ENCODE results near the gene STIMATE.
A peak's percentile ranks its signal among the peaks of the same experiment; 100 is the strongest.

The STIMATE gene

GRCh38 chr3:52839268-52839575, 58.1 kb downstream of the STIMATE start:
- DNase-seq: no peak

DNA sequence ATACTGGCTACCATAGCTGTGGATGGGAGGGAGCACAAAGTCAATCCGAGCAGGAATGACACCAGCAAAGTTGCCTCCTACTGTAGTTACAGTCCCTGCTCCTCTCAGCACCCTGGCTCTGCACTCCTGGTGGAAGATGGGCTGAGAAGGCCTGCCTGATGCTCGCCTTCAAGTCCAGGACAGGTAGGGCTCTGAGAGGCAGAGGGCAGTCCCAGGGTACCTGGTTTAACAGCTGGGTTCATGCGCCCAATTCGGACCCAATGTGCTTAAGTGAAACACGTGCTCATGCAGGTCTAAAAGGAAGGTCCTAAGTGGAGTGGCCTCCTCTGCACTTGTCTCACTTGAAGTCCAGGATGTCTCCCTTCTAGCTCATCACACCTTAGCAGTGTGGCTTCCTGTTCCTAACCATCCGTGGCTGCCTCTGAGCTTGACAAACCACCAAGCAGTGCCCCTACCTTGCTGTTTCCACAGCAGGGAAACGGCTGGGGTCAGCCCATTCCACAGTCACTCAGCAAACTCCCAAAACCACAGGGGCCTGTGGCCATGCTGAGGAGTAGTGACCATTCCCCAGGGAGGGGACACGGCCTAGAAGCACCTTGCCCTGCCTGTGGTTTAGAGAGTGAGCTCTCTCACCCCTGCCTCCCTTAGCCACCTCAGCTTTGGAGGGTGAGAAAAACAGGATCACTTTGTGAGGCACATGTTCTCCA, 58.6 kb downstream of the STIMATE start:
- DNase-seq: no peak

DNA sequence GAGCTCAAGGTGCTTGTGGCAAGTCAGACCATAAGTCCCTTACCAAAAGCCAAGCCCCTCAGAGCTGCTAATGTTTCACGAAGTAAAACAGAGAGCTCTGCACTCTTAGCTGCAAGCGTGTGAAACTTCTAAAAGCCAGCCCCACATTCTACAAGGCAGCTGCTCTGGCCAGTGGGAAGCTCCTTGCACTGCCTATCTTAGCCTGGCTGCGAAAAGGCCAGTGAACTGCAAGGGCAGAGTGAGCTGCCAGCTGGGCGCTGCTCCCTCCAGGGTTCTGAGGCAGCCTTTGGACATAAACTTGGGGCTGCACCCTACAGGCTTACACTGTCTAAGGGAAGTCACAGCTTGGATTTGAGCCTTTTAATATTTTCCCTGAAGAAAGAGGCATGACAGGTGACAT, 60.4 kb downstream of the STIMATE start:
- DNase-seq: no peak

DNA sequence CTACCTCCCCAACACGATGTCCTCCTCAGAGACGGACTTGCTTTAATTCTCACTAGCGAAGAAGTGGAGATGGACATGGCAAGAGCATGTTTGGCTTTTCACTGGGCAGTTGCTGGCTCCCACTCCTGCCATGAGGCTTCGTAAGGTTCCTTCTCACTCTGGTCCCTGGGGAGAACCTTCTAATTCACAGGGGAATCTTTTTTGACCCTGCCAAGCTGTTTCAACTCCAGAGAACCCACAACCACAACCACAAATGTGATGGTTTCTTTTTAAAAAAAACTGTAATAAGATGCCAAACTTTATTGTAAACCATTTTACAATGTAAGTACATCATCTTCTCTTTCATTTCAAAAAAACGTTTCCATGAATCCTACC, 60.9 kb downstream of the STIMATE start:
- DNase-seq: no peak

GRCh38 chr3:52835766-52836470, 61.4 kb downstream of the STIMATE start:
- DNase-seq: no peak

DNA sequence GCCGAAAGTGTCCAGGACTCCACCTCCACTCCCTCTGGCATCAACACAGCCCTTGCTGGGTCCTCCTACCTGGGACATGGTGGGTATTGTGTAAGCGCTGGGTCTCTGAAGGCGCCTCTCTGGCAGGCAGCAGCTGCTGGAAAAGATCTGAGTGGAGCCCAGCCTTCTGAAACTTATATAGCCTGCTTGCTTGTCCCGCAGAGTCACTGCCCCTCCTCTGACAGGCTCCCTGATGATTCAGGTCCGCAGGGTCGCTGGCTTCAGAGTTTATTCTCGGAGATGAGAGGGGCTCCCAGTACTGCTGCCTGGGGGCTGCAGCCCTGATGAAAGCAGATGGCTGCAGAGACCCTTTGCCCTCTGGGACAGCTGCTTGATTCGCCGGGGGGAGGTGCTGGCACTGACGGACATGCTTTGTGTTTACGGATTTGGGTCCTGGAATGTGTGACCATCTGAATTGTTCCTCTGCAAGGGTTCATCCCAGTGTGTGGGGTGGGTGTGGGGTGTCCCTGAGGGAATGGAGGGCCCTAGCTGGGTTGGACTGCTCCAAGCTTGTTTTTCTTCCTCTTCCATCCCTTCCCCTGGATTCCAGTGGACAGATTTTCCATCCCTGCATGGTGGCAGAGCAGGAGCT, 62.4 kb downstream of the STIMATE start, which contains the start of gene MUSTN1:
Gene MUSTN1 (minus strand): TSS at position 149 of the 631 bp plus-strand sequence. CDS start 71 bp downstream, at position 78.
- peak; percentile 12 for DNase-seq

GRCh38 chr3:52833202-52833601, 64.1 kb downstream of the STIMATE start:
- no peak for DNase-seq

DNA sequence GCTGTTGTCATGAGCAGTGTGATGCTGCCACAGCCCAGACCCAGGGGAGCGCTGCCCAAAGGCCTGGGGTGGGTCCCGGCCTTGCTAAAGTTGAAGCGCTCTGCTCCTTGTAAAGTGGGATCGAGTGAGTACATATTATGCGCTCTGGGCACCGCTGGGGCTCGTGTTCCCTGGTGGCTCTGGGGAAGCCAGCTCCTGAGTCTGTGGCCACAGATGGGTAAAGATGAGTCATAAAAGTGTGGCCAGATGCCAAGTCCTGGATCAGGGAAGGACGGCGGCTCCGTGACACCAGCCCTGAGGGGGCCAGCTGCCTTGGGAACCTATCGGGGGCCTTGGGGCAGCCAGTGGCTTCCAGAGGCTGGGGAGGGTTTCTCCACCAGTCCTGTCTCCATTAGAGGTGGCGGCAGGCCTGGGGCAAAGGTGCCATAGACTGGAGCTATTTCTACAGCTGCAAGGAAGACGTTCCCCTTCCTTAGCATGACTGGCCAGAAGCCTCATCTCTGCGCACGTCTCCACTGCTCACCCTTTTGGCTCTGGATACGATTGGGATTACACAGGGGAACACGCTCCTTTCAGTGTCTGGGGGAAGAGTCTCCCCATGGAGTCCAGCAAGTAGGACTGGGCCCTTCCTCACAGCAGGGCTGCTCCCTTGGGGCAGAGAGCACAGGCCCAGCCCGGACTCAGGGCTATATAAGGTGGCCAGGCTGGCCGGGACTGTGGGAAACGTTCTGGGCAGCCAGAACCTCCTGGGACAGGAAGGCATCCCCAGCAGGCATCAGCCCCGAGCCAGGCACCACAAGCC, 65.6 kb downstream of the STIMATE start:
- peak; percentile 79 for DNase-seq

- no peak for DNase-seq
Observed at GRCh38 chr3:52830535-52831258, 66.7 kb downstream of the STIMATE start, which contains the start of gene ITIH4. TSS of gene ITIH4 (minus strand) at chr3:52830672. CDS start at chr3:52830642, 30 bp downstream.

DNA sequence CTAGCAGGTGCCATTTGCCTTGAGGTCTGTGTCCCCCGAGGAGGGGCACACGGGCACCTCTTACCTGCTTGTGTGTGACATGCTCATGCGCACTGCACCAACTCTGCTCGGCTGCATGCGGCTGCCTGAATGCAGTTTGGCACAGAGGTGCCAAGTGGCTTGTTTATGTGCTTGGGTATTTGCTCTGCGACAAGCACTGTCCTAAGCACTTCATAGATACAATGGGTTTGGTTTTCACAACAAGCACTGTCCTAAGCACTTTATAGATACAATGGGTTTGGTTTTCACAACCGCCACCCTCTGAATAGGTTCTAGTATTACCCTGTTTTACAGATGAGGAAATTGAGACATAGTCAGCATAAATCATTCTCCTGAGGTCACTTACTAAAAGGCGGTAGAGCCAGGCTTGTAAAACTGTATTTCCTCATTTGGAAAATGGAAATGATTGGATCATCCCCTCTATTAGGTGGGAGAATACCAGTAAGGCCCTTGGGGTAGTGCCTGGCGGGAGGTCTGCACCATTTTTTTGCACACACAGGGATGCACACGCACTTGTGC, 67.4 kb downstream of the STIMATE start:
- DNase-seq: no peak

- no peak for DNase-seq
Observed at GRCh38 chr3:52829482-52829881, 67.9 kb downstream of the STIMATE start.

DNA sequence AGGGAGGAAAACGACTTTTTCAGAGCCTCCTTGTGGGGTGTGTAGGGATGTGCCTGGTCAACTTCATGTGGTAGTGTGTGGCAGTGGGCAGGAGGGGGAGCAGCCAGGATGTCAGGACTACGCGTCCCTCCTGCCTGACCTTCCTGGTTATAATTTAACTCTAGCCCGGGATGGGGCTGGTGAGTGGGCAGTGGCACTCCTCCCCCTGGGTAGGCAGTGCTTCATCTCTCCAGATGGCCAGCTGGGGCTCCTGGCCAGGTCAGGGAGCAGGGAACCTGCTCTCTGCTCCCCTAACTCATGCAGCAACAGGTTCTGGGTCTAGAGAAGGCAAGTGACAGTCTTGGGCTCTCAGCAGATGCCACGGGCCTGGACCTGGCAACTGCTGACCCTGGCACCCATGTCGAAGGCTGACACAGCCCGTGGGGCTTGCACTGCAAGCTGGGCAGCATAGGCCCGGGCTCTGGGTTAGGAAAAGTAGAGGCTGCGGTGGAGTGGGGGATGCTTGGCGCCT, 69.4 kb downstream of the STIMATE start:
- no peak for DNase-seq

DNA sequence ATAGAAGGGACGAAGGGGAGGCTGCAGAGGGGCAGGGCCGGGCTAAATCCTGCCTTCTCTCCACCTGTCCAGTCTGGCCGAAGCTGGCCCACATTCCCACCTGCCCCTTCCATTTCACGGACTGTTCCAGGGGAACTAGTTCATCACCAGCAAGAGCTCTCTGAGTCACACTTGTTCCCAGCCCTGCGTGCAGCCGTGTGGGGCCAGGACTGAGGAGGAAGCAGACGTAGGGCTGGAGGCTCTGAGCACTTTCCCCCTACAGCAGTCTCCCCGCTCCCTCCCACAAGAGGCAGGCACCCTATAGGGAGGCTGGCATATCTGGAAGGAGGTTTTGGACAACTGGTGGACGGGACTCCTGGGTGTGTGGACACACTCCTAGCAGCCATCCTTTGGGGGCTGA, 69.9 kb downstream of the STIMATE start:
- peak; percentile 16 for DNase-seq

DNA sequence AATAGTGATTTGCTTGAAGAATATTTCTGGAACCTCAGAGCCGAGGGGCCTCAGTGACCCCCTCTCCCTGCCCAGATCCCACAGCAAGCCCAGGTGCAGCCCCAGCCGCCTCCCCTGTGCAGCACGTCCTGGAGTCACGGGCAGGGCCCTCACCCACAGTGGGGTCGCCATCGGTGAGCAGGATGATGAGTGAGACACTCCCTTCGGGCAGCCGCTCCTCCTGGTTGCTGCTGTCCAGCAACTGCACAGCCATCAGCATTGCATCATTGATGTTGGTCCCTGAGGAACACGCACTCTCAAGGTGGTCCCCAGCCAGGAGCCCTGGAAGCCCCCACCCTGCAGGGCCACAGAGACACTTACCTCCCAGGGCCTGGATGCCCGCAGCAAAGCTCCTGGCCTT, 73.3 kb downstream of the STIMATE start:
- no peak for DNase-seq

- DNase-seq: no peak
Observed at GRCh38 chr3:52822363-52822762, 75.0 kb downstream of the STIMATE start.

DNA sequence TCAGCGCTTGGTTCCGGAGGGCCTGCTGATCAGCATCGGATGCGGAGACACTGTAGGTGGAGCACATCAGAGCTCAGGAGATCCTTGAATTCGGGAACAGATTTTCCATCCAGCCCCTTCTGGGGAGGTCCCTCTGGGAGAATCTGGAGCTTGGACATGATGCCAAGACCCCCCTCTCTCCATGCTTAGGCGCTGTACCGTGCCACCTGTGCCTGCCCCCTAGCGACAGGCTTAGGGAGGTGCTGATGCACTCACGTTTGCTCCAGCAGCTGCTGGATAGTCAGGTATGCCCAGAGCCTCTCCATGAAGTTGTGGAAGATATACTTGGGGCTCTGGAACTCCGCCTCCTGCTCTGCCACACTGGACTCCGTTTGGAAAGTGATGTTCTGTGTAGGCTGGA, 76.6 kb downstream of the STIMATE start:
- peak; percentile 16 for DNase-seq

GRCh38 chr3:52819936-52820335, 77.4 kb downstream of the STIMATE start:
- DNase-seq: no peak

- DNase-seq: no peak
Observed at GRCh38 chr3:52817860-52818259, 79.5 kb downstream of the STIMATE start.

DNA sequence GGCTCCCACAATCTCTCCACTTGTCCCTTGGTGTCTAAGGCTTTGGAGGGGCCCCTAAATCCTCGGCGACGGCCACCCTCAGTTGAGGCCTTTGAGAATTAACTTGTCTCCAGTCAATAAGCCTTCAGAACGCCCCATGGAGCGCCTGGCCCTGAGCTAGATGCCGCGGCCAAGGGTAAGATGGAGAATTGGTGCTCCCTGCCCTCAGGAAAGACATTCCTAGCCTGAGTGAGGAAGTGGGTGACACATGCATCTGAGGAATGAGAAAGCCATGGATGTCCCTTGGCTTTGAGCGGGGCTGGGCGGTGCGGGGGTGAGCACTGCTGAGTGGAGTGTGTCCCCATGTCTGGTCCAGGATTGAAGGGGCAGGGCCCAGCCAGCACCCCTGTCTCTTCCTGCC, 80.1 kb downstream of the STIMATE start:
- no peak for DNase-seq

DNA sequence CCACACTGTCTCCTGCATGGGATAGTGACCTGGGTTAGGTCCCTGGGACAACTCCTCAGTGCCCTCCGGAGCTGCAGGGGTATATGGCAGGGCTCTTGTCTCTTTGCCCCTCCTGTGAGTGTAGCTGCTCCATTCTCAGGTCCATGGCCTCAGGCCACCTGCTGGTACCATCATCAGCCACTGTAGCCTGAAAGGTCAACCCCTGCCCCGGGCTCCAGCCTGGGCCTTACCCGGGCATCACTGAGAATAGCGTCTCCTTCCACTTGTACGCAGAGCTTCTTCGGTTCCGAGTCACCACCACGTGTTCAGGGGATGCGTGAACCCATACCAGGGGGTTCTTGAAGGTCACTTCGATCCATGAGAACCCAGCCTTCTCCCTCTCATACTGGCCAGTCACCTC, 80.7 kb downstream of the STIMATE start:
- no peak for DNase-seq

DNA sequence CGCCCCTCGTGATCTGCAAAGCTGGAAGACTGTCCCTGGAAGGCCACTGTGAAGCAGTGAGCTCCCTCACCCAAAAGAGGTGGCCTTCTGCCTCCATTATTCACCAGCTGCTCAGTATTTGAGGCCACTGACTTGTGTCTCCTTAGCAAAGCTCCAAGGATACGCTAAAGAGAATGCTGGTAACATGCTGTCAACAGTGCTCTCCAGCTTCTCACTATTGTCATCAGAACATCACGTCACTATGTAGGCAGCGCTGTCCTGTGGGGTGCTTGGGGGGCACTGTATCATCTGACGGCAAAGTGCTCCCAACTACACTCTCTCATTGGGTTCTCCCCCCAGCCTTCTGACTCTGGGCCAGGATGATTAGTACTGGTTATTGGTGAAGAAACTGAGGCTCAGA, 81.1 kb downstream of the STIMATE start:
- no peak for DNase-seq

- no peak for DNase-seq
Observed at GRCh38 chr3:52813810-52814209, 83.5 kb downstream of the STIMATE start.

All from fibroblast of skin of right biceps (primary cell).